Neural progenitor cell (in vitro differentiated cells): Measurements from ENCODE around the gene MDM2.

ENCODE experiments used
- EZH2 ChIP-seq: fragments of 200-600 bp; sonication (generic); IDR thresholded peaks from 2 replicates; pipeline ENCODE4 v1.6.1; 2017; ENCODE audit warnings: antibody characterized with exemption, mild to moderate bottlenecking, moderate library complexity
- EZH2phosphoT487 ChIP-seq: fragments of 200-600 bp; sonication (generic); IDR thresholded peaks from 2 replicates; pipeline ENCODE4 v1.6.1; 2017; ENCODE audit warnings: antibody characterized with exemption
- TF ChIP-seq, protein P1 (sequence below): fragments of 200-600 bp; sonication (generic); IDR thresholded peaks from 2 replicates; pipeline ENCODE4 v1.5.1; 2017; ENCODE audit warnings: antibody characterized with exemption, mild to moderate bottlenecking

DNA sequence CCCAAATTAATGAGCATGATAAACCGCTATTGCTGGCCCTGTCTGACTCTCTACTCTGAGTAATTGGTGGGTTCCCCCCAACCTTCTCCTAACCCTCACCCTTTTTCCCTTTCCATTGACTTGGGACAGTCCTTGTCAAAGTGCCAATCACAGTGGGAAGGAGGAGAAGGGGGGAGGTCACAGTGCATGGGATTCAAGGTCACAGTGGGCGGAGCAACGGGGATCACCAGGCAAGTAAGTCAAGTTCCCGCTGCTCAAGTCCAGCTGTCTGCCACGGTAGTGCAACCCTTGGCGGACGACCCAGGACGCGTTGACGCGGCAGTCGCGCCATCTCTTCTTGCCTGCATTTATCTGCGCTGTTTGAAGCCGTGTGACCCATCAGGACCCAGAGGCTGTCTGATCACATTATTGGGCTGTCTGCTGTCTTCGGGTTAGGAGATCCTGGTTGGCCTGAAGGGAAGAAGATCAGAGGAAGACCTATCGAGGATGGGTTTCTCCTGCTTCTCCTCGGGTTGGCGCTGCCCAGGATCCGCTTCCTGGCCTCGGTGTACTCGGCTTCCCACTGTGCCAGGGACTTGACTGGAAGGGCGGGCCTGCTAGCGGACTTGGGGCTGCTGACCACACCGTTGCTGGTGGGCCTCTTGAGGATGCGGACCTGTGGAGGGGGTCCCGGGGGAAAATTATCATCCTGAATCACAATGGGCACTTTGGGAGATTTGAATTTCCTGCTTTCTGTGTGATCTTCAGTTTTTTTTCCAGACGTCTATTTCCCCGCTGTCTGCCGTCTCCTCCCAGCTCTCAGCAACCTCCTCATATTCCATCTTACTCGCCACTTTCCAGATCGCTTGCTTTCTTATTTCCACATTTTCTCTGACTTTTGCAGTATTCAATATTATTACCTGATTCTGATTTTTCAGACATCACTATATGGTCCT is 3.1 kb upstream of the MDM2 start:
- TF ChIP-seq, protein P1, sequence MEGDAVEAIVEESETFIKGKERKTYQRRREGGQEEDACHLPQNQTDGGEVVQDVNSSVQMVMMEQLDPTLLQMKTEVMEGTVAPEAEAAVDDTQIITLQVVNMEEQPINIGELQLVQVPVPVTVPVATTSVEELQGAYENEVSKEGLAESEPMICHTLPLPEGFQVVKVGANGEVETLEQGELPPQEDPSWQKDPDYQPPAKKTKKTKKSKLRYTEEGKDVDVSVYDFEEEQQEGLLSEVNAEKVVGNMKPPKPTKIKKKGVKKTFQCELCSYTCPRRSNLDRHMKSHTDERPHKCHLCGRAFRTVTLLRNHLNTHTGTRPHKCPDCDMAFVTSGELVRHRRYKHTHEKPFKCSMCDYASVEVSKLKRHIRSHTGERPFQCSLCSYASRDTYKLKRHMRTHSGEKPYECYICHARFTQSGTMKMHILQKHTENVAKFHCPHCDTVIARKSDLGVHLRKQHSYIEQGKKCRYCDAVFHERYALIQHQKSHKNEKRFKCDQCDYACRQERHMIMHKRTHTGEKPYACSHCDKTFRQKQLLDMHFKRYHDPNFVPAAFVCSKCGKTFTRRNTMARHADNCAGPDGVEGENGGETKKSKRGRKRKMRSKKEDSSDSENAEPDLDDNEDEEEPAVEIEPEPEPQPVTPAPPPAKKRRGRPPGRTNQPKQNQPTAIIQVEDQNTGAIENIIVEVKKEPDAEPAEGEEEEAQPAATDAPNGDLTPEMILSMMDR = no peak
- TF ChIP-seq EZH2phosphoT487 = no peak
- no peak for TF ChIP-seq EZH2
